ENCODE measurements around the gene TYW1B.
"Not testable (repeated sequence)": the region's sequence is repeated elsewhere in the genome, so short reads cannot be mapped to it uniquely, and the experiment has no call there.

TYW1B gene

GRCh38 chr7:72546586-72547237, 281.3 kb downstream of the TYW1B start:
- not testable (repeated sequence) for DNase-seq

GRCh38 chr7:72544531-72544930, 283.5 kb downstream of the TYW1B start:
- not testable (repeated sequence) for DNase-seq

DNA sequence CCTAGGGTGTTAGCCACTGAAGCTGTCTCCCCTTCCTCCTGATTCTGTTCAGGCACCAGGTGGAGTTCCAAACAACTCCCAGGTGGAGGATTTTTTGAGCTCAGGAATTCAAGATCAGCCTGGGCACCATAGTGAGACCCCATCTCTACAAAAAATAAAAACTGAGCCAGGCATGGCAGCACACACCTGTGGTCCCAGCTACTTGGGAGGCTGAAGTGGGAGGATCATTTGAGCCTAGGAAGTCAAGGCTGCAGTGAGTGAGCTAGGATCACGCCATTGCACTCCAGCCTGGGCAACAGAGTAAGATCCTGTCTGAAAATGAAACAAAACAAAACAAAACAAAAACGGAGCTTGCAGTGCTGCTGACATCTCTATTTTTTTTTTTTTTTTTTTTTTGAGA, 287.1 kb downstream of the TYW1B start:
- no peak for DNase-seq

DNA sequence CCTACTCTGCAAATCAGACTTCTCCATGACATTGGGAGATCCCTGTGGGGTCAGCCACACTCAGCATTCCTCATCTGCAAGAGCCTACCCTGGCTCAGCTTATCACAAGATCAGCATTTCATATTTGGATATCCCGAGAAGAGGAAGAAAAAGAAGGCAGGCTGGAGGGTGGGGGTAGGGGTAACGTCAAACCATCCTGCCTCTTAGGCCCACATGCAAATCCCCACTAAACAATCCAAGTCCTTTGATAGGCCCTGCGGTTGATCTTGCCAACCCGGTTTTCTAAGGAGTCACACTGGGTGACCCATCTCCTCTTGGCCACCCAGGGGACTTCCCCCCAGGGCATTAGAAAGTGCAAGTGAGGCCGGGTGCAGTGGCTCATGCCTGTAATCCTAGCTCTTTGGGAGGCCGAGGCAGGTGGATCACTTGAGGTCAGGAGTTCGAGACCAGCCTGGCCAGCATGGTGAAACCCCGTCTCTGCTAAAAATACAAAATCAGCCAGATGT, 287.8 kb downstream of the TYW1B start:
- DNase-seq = no peak

- DNase-seq = no peak
These were observed 288.3 kb downstream of the TYW1B start for GRCh38 chr7:72539702-72540101.

- DNase-seq = no peak
These were observed 289.1 kb downstream of the TYW1B start for GRCh38 chr7:72538856-72539255.

DNA sequence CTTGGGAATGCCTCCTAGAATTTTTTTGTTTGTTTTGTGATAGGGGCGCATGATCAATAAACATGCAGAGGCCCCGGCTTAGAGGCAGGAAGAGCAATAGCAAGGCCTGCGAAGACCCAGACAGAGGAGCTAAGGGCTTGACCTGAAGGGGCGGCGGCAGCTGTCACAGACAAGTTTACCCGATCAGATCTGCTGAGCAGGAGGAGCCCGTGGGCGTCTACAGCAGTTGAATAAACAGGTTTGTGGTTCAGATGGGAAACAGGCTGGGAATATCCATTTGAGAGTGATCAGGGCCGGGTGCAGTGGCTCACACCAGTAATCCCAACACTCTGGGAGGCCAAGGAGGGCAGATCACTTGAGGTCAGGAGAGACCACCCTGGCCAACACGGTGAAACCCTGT, 289.9 kb downstream of the TYW1B start:
- no peak for DNase-seq

GRCh38 chr7:72536038-72536437, 292.0 kb downstream of the TYW1B start:
- DNase-seq = not testable (repeated sequence)

DNA sequence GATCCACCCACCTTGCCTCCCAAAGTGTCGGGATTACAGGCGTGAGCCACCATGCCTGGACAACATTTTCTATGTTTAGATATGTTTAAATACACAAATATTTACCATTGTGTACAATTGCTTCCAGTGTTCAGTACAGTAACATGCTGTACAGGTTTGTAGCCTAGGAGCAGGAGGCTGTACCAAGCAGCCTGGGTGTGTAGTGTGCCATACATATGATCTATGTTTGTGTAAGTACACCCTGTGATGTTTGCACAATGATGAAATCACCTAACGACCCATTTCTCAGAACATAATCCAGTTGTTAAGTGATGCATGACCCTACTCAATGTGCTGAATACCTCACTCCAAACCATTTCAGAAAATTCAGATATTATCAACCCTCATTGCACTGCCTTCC, 297.0 kb downstream of the TYW1B start:
- DNase-seq = not testable (repeated sequence)
